Fibroblast of gingiva (primary cell): ENCODE measurements around the gene MBP.

Source experiments
- DNase-seq: peaks from one replicate; pipeline ENCODE4 v3.0.0-alpha.2; 2011; ENCODE audit warnings: low read depth

MBP gene

DNA sequence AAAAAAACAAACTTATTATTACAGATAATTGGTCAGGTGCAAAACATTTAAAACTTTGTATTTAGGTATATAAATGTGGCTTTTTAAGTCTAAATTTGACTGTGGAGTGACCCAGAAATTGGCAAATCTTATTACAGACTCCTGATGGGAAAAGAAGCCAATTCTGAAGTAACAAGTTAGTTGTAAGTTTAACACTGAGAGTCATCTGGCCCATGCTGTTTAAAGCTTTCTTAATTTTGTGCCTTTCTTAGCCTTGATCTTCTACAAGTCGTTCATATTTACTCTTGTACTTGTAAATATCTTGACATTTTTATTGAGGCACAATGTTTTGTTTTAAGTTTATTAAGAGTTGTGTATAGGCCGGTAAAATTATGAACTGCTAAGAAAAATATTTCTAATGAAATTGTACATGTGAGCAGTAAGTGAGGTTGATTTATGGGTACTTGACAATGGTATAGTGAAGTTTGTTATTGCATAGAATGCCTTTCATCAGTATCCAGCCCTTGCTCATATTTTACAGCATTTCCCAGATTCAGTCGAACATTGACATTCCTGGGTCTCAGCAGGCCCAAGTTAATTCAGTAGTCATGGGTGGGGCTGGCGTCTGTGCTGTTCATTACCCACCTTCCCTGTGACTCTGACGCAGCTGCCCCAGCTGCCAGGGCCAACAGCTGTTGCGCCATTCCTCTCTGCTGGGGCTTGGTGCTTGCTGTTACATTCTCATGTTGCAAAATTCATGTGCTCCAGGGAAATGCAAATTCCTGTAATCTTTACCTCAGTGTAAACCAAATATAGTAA is 188.8 kb downstream of the MBP start:
- peak; percentile 88 for DNase-seq

GRCh38 chr18:76941284-76941683 is 191.3 kb downstream of the MBP start:
- no peak for DNase-seq

GRCh38 chr18:76938619-76939018 is 194.0 kb downstream of the MBP start:
- no peak for DNase-seq

GRCh38 chr18:76937597-76937996 is 195.0 kb downstream of the MBP start:
- DNase-seq = no peak

GRCh38 chr18:76936877-76937276 is 195.7 kb downstream of the MBP start:
- DNase-seq = no peak

DNA sequence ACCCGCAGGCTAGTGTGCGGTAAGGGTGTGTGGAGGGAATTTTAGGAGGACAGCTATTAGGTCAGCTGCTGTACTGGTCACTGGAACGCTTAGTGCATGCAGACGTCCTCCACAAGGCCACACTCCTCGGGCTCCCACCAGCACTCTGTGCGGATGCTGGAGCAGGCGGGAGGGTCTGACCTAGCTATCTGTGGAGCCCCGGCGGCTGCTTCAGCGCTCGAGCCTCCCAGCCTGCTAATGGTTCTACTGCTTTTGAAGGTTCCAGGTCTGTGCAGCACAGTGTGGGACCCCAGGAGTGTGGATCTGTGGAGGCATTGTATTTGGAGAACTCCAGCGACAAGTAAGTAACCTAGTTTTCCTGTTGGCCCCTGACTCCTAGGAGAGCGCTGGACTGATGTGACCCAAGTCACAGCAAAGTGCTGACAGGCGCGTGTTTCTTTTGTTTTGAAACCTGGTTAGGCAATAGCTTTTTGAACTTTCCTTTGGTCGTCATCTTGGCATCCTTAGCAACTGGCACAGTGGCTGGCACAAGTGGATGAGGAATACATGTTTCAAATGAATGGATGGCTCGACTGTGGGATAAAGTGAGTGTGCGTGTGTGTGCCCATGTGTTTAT is 196.8 kb downstream of the MBP start:
- DNase-seq = no peak

DNA sequence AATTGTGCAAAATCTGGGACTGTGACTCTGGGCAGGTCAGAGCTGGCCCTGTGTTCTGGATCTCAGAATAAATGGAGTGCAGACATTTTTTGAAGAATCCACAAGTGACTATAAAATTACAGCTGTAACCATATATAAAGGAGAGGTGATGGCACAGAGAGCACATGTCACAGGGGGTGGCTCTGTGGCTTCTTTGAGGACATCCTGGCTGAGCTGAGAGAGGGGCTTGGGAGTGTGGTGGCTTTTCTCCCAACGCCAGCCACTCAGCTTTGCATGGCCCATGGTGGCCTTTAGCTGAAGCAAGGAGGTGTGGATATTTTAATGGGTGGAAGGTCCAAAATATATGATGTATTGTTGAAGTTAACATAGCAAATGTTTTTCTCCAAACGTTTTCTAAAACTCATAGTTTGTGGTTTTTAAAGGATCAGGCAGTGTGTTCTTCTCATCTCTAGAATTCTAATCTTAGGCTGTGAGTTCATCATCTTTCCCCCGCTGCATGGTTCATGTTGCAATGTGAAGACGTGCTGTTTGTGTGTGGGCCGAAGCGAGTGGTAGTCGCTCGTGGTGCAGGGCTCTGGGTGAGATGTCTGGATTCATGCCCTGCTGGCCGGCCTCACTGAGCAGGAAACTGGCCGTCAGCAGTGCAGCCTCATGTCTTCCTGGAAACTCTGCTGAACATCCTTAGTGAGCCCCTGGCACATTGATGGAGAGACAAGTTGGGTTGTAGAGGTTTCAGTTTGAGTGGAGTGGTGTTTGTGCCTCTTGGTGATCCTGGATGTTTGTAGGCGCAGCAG is 200.4 kb downstream of the MBP start:
- DNase-seq = peak; percentile 15

- no peak for DNase-seq
Observed at GRCh38 chr18:76931171-76931570, 201.4 kb downstream of the MBP start.
